B cell (primary cell): ENCODE results near the gene LYRM1. TPM values are rescaled to one million over a fixed set of nuclear protein-coding genes. Genes with fewer than 3 reads are reported as not detected.

ENCODE experiments used
- ATAC-seq: fragments of 200-7000 bp; cut with Tn5 transposase; one replicate; pipeline ENCODE4 v1.10.0; 2021; ENCODE audit warnings: low read depth, mild to moderate bottlenecking, moderate number of reproducible peaks, moderate library complexity
- CTCF ChIA-PET: fragments of 350-600 bp; sonication (Branson Sonifier 250); formaldehyde crosslinking; loops from one replicate; lab custom pipeline; 2021; ENCODE audit warnings: antibody characterized with exemption, inconsistent platforms; lab: Charles Lee
- POLR2A ChIA-PET: fragments of 350-600 bp; sonication (Branson Sonifier 250); formaldehyde crosslinking; loops from one replicate; lab custom pipeline; 2021; ENCODE audit warnings: antibody characterized with exemption; lab: Charles Lee
- DNase-seq: peaks from one replicate; pipeline ENCODE4 v3.0.0; 2013
- H2AFZ ChIP-seq: 2 replicates; pipeline ENCODE4 v1.6.1; 2012; ENCODE audit warnings: mild to moderate bottlenecking, low read depth, low read length; ENCODE audit not compliant: insufficient read depth, poor library complexity, severe bottlenecking
- H3K27ac ChIP-seq, 2 donors: 1 replicate in 1 of 2; 2 replicates in 1 of 2; pipeline ENCODE4 v1.5.1; 2012 to 2013; ENCODE audit warnings: low read length in 2 of 2, mild to moderate bottlenecking in 2 of 2, moderate library complexity in 1 of 2
- H3K27me3 ChIP-seq, 4 experiments: fragments of 200-600 bp in 1 of 4; sonication (generic) in 1 of 4; replicated peaks in 1 of 4; 1 replicate in 2 of 4; 2 replicates in 2 of 4; pipeline versions ENCODE4 v1.6.1 to v1.7.0; 2013 to 2016; ENCODE audit warnings: low read length in 3 of 4, mild to moderate bottlenecking in 2 of 4, mixed read lengths in 1 of 4, moderate library complexity in 1 of 4; ENCODE audit not compliant: insufficient read depth in 4 of 4, control insufficient read depth in 3 of 4; ENCODE audit errors: control extremely low read depth in 1 of 4
- H3K36me3 ChIP-seq, 2 experiments: replicated peaks in 1 of 2; 1 replicate in 1 of 2; 2 replicates in 1 of 2; pipeline versions ENCODE4 v1.6.1 to v1.7.1; 2013; ENCODE audit warnings: low read length in 1 of 2; ENCODE audit not compliant: insufficient read depth in 2 of 2, control insufficient read depth in 1 of 2; ENCODE audit errors: control extremely low read depth in 1 of 2, extremely low read depth in 1 of 2
- H3K4me1 ChIP-seq, 2 donors: fragments of 200-600 bp in 1 of 2; sonication (generic) in 1 of 2; 1 replicate in 1 of 2; 2 replicates in 1 of 2; pipeline versions ENCODE4 v1.5.1 to v1.6.1; 2013 to 2017; ENCODE audit warnings: low read length in 2 of 2; ENCODE audit not compliant: control insufficient read depth in 2 of 2, insufficient read depth in 2 of 2
- H3K4me2 ChIP-seq: replicated peaks from 2 replicates; pipeline ENCODE3; 2012; ENCODE audit warnings: mild to moderate bottlenecking, low read depth, low read length; ENCODE audit not compliant: poor library complexity, severe bottlenecking
- H3K4me3 ChIP-seq, 5 experiments: fragments of 200-600 bp in 1 of 5; sonication (generic) in 1 of 5; 1 replicate in 3 of 5; 2 replicates in 2 of 5; pipeline versions ENCODE4 v1.5.1 to v1.7.0; 2011 to 2016; ENCODE audit warnings: low read length in 4 of 5, mild to moderate bottlenecking in 4 of 5, low read depth in 2 of 5, control low read depth in 1 of 5, moderate library complexity in 1 of 5; ENCODE audit not compliant: insufficient read depth in 1 of 5; ENCODE audit errors: control extremely low read depth in 1 of 5, extremely low read depth in 1 of 5
- H3K79me2 ChIP-seq: fragments of 200-600 bp; sonication (generic); one replicate; pipeline ENCODE4 v1.6.0; 2016; ENCODE audit warnings: low read length; ENCODE audit not compliant: control insufficient read depth, insufficient read depth
- H3K9ac ChIP-seq: fragments of 200-600 bp; sonication (generic); 2 replicates; pipeline ENCODE4 v1.6.1; 2017; ENCODE audit warnings: mild to moderate bottlenecking, low read length, moderate library complexity
- H3K9me3 ChIP-seq, 3 donors: one replicate each; pipeline versions ENCODE4 v1.6.1 to v1.7.1; 2013; ENCODE audit warnings: low read length in 2 of 3; ENCODE audit not compliant: control insufficient read depth in 2 of 3, insufficient read depth in 1 of 3; ENCODE audit errors: control extremely low read depth in 1 of 3
- H4K20me1 ChIP-seq: 2 replicates; pipeline ENCODE4 v1.6.0; 2012; ENCODE audit warnings: mild to moderate bottlenecking, low read length; ENCODE audit not compliant: insufficient read depth, control insufficient read depth, poor library complexity, severe bottlenecking
- H3K27ac Mint-ChIP-seq: one replicate; pipeline ENCODE4 v1.8.0; 2021; ENCODE audit warnings: mixed read lengths
- H3K27me3 Mint-ChIP-seq: one replicate; pipeline ENCODE4 v1.8.0; 2021; ENCODE audit warnings: mixed read lengths
- H3K4me1 Mint-ChIP-seq: one replicate; pipeline ENCODE4 v1.8.0; 2021; ENCODE audit warnings: mixed read lengths
- H3K4me3 Mint-ChIP-seq: one replicate; pipeline ENCODE4 v1.8.0; 2021; ENCODE audit warnings: mixed read lengths
- H3K9me3 Mint-ChIP-seq: one replicate; pipeline ENCODE4 v1.8.0; 2022; ENCODE audit warnings: mixed read lengths; ENCODE audit not compliant: insufficient read depth
- EZH2 ChIP-seq: IDR thresholded peaks from 2 replicates; pipeline ENCODE4 v1.6.1; 2012; ENCODE audit warnings: borderline replicate concordance, low read depth, mild to moderate bottlenecking, moderate library complexity, low read length; ENCODE audit not compliant: insufficient read depth, poor library complexity, severe bottlenecking
- WGBS: methylation state at CpG from one replicate; pipeline ENCODE4 v1.1.5; 2013; ENCODE audit warnings: missing lambda C conversion rate; ENCODE audit not compliant: insufficient coverage; 5-methylcytosine and 5-hydroxymethylcytosine counted together
- intact Hi-C: fragments of 100-400 bp; cut with micrococcal nuclease; formaldehyde crosslinking; loops from one replicate; pipeline ENCODE4 v1.10.0; 2022
- polyA plus RNA-seq: library from polyadenylated mRNA; depleted of rRNA; stranded (reverse); fragments of >200 nt; gene quantifications from 2 replicates; pipeline ENCODE4 v1.2.3, GENCODE V29; 2012
- total RNA-seq, 2 donors: library from RNA; stranded (reverse); fragments of 120-200 nt in 1 of 2; gene quantifications; 1 replicate in 1 of 2; 2 replicates in 1 of 2; pipeline versions ENCODE4 v1.2.3 to v1.2.4, GENCODE V29; 2013 to 2022
- TF ChIP-seq, protein P1 (sequence below): fragments of 200-600 bp; IDR thresholded peaks from one replicate; pipeline ENCODE4 v1.8.0; 2022; ENCODE audit warnings: antibody characterized with exemption, mild to moderate bottlenecking

Gene LYRM1
- total and polyA plus RNA-seq, 2 donors (not counting 1 experiment from before 2014, with no cell fraction given), result 20.0 to 21.8 TPM

DNA sequence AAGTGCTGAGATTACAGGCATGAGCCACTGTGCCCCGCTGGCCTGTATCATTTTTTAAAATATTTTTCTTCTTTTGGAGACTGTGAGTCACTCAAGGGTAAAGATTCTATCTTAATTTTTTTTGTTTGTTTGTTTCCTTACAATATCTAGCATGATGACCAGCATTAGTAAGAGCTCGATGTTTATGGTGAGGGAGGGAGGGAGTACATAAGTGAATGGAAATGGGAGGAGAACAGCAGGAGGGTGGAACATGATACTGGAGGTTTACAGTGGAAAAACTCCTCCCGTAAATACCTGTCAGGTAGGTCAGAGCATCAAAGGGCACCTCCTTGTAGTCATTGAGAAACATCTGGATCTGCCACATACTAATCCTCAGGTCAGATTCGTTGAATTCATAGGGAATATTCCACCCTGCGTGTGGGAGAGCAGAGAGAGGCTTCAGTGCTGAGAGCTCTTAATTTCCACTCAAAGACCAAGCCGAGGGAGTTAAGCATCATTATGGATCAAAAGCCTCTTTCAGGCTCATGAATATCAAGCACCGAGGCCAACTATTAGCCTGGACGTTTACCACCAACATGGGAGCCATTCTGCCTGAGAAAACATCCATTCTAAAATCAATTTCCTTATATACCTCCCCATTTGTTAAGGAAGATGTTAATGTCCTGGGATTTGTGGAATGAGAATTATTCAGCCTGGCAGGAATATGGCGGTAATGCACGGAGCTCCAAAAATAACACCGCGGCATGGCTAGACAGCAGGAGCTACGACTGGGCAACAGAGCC is 51.8 kb downstream of the LYRM1 start:
- Mint-ChIP-seq H3K4me1 (no peaks in the 10 kb centered on the region), H3K27ac (no peak overlapping the region), H3K4me3 (no peak overlapping the region), H3K27me3 (peaks cover 7% of the 10 kb centered on the region), H3K9me3 (no peaks in the 10 kb centered on the region)
- 97% methylated on average over 7 of the region's 13 CpGs for WGBS
- no peak overlapping the region for H3K4me3 ChIP-seq
- no peak overlapping the region for H2AFZ ChIP-seq
- H3K36me3 ChIP-seq, result no peaks in the 10 kb centered on the region
- ChIA-PET CTCF (no interaction called here), POLR2A (no interaction called here)
- ATAC-seq (no peak), DNase-seq (no peak)
- H3K79me2 ChIP-seq, result no peaks in the 10 kb centered on the region
- intact Hi-C loops, result no loop called here
- H3K27me3 ChIP-seq, result peaks cover 0 to 5% (median 0%) of the 10 kb centered on the region in 4 experiments
- H3K27ac ChIP-seq, result no peak overlapping the region
- no peaks in the 10 kb centered on the region for H4K20me1 ChIP-seq
- H3K9me3 ChIP-seq, result no peaks in the 10 kb centered on the region
- no peak overlapping the region for H3K4me2 ChIP-seq
- no peaks in the 10 kb centered on the region for H3K4me1 ChIP-seq
- TF ChIP-seq, protein P1, sequence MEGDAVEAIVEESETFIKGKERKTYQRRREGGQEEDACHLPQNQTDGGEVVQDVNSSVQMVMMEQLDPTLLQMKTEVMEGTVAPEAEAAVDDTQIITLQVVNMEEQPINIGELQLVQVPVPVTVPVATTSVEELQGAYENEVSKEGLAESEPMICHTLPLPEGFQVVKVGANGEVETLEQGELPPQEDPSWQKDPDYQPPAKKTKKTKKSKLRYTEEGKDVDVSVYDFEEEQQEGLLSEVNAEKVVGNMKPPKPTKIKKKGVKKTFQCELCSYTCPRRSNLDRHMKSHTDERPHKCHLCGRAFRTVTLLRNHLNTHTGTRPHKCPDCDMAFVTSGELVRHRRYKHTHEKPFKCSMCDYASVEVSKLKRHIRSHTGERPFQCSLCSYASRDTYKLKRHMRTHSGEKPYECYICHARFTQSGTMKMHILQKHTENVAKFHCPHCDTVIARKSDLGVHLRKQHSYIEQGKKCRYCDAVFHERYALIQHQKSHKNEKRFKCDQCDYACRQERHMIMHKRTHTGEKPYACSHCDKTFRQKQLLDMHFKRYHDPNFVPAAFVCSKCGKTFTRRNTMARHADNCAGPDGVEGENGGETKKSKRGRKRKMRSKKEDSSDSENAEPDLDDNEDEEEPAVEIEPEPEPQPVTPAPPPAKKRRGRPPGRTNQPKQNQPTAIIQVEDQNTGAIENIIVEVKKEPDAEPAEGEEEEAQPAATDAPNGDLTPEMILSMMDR, result no peak
- no peak for TF ChIP-seq EZH2
- H3K9ac ChIP-seq, result no peak overlapping the region

DNA sequence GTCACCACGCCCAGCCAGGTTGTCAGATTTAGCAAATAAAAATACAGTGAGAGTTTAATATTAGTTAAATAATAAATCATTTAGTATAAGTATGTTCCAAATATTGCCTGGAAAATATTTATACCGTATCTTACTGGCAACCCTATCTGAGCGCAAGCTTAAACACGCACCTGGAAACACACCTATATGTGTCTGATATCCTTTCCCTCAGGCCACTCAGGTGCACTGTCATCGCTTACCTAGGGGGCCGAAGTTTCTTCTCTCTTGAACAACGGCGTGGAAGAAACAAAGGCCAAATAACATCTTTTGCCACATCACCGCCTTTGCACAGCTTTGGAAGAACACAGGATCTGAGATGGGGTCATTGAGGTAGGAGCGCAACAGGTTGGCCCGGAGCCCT is 54.0 kb downstream of the LYRM1 start:
- no peak overlapping the region for H3K4me2 ChIP-seq
- no peak overlapping the region for H3K9ac ChIP-seq
- peaks cover 0 to 5% (median 0%) of the 10 kb centered on the region in 4 experiments for H3K27me3 ChIP-seq
- no peaks in the 10 kb centered on the region for H4K20me1 ChIP-seq
- DNase-seq (no peak), ATAC-seq (no peak)
- ChIA-PET CTCF (interaction anchor here (0.8 kb wide), 1 partner anchor 101 kb away, joined by 4 read pairs; no protein-coding TSS in a partner anchor), POLR2A (no interaction called here)
- Mint-ChIP-seq H3K4me1 (no peaks in the 10 kb centered on the region), H3K4me3 (no peak overlapping the region), H3K9me3 (no peaks in the 10 kb centered on the region), H3K27ac (no peak overlapping the region), H3K27me3 (peaks cover 7% of the 10 kb centered on the region)
- no peaks in the 10 kb centered on the region for H3K4me1 ChIP-seq
- H3K4me3 ChIP-seq, result no peak overlapping the region
- H3K79me2 ChIP-seq, result no peaks in the 10 kb centered on the region
- no peaks in the 10 kb centered on the region for H3K9me3 ChIP-seq
- intact Hi-C loops, result no loop called here
- no peaks in the 10 kb centered on the region for H3K36me3 ChIP-seq
- WGBS, result 98% methylated on average over 8 of the region's 11 CpGs
- H2AFZ ChIP-seq, result no peak overlapping the region
- no peak overlapping the region for H3K27ac ChIP-seq
- TF ChIP-seq, protein P1, result no peak
- TF ChIP-seq EZH2, result no peak
